Germinal center (tissue), 1 donor: ENCODE measurements around the gene PLA2G1B.

Source experiments
- DNase-seq: peaks from one replicate; pipeline ENCODE4 v3.0.0; 2012; ENCODE audit warnings: mixed read lengths, low spot score

Gene PLA2G1B

GRCh38 chr12:120324841-120325417 is 2.6 kb downstream of the PLA2G1B start:
- no peak for DNase-seq

DNA sequence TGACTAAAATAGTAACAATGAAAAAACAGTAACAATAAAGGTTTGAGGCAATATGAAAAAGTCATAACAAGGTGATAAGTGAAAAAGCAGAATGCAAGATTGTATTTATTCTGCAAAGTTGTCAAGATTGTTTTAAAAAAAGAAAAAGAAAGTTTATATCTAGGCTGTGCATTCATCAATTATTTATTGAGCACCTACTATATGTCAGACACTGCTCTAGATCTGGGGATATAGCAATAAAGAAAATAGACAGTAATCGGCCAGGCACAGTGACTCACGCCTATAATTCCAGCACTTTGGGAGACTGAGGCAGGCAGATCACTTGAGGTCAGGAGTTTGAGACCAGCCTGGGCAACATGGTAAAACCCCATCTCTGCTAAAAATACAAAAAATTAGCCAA is 3.8 kb downstream of the PLA2G1B start:
- no peak for DNase-seq

DNA sequence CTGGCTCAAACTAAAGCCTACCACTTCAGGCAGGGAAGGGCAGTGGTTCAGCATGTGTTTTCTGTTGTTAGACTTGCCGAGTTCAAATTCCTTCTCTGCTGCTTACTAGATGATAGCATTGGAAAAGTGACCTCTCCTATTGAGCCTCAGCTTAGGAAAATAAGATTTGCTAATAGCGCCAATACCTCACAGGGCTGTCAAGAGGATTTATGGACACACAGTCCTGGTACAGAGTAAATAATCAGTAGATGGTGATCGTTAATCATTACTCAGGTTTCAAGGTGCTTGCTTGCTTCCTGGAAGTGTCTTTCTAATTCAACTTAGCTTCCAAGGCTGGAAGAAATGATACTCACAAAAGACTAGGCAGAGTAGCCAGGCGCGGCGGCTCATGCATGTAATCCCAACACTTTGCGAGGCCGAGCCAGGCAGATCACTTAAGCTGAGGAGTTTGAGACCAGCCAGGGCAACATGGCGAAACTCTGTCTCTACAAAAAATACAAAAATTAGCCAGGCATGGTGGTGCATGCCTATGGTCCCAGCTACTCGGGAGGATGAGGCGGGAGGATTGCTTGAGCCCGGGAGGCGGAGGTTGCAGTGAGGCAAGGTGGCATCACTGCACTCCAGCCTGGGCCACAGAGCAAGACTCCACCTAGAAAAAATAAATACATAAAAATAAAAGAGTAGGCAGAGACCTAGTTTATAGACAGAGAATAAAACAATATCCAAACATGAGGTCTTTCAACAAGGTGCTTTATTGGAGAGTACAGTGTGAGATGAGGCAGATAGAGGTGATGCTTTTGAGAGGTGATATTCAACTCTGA is 6.0 kb downstream of the PLA2G1B start:
- DNase-seq: no peak

- peak; percentile 99 for DNase-seq
Observed at GRCh38 chr12:120317224-120318105, 10.1 kb downstream of the PLA2G1B start.

DNA sequence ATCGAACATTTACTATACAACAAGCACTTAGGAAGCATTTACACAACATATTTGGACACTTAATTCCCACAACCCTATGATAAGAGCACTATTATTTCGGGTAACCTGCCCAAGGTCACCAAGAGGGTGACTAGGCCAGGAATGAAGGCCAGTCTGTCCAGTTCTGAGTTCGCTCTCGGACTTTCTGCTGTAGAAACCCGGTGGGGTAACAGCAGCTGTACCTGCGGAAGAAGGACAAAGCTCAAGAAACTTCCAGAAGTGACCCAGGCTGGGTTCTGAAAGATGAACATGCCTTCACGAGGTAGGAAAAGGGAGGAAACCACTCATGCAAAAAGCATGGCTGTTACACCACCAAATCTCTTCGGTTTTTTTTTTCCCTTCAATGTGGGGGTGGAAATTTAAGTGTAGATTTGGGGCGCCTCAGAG is 10.8 kb downstream of the PLA2G1B start:
- no peak for DNase-seq

DNA sequence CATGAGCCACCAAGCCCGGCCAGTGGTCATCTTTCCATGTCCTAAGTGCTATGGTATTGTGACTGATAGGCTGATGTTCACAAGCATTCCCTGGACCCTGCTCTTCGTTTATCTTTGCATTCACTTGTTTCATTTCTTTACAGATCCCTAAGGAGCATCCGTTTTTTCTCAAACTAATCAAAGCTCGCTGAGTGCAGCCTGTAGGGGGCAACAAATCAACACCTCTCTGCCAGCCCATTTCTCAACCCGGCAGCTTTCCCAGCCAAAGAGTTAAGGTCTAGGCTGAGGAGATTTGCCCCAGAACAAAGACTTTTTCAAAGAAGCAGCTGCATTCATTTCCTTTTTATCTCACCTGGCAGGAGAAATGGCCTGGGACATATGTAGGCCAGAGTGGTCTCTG is 13.4 kb downstream of the PLA2G1B start:
- no peak for DNase-seq

GRCh38 chr12:120301962-120302815 is 25.4 kb downstream of the PLA2G1B start, which contains the start of gene SIRT4:
Gene SIRT4 (plus strand): TSS chr12:120302321. CDS start chr12:120303562, 1,241 bp downstream.
- peak; percentile 93 for DNase-seq

DNA sequence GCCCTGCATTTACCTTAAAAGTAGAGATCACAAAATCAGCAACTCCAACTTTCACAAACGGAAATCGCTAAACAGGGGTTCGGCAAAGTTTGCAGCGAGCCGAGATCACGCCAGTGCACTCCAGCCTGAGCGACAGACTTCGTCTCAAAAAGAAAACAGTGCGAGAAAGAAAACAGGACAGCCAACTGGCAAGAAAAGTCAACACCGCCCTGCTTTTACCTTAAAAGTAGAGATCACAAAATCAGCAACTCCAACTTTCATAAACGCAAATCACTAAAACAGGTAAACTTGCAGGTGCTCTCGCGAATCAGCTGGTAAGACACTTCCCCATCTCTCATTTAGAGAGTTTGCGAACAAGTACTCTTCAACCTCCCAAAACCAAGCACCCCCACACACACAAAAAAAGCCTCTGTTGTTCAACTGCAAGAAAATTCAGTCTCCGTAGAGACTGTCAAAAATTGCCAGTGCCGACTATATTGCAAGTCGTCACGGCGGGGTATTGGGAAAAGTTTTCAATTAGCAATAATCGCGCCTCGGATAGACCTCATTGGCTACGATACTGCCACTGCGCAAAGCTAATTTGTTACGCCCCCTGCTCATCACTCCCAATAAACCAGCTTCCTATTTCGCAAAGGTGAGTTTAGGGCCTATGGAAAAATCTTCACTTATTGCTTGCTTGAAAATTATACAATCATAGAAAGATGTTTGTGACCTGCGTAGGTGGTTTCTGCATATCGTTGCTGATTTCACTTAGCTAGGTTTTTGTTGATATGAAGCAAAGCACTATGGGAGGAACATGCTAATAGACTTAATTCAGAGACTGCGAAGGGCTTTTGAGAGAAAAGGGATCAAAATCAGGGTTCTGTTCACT is 34.7 kb downstream of the PLA2G1B start, which contains the start of gene RNU4-1:
RNU4-1 (minus strand) TSS at position 577 of the 871 bp plus-strand sequence.
- DNase-seq: peak; percentile 61

- DNase-seq: no peak
Observed at GRCh38 chr12:120292411-120292660, 35.2 kb downstream of the PLA2G1B start.

DNA sequence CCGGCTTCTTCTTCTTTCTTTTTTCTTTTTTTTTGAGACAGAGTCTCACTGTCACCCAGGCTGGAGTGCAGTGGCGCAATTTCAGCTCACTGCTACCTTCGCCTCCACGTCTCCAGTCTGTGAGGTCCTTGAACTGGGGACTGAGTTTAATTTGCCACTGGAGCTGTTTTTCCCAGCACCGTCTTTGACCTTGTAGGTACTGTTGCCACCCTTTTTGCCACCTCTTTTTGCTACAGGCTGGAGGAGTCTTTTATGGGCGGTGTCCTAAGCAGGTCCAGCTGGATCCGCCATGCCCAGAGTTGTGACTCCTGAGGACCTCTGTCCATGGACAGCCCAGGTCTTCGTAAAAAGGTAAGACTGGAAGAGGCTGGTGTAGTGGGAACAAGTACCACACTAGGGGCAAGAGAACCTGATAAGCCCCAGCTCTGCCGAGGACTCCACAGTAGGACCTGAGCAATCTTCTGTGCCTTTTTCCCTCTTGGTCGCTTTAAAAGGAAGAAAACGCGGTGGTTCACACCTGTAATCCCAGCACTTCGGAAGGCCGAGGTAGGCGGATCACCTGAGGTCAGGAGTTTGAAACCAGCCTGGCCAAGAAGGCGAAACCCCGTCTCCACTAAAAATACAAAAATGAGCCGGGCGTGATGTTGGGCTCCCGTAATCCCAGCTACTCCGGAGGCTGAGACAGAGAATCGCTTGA is 36.8 kb downstream of the PLA2G1B start:
- DNase-seq: no peak

DNA sequence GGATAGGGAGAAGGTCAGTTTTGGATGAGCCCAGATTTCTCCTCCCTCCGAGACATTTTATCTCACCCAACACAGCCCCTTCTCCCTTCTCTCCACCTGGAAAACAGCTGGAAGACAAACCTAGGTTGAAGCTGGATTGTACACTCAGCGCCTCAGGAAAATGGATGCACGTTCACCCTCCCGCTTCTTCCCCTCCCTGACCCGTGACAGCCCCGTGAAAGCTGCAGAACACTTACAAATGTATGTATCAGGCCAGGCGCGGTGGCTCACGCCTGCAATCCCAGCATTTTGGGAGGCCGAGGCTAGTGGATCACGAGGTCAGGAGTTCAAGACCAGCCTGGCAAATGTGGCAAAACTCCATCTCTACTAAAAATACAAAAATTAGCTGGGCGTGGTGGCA is 40.1 kb downstream of the PLA2G1B start:
- DNase-seq: no peak

- DNase-seq: no peak
Observed at GRCh38 chr12:120286768-120287490, 40.6 kb downstream of the PLA2G1B start.

DNA sequence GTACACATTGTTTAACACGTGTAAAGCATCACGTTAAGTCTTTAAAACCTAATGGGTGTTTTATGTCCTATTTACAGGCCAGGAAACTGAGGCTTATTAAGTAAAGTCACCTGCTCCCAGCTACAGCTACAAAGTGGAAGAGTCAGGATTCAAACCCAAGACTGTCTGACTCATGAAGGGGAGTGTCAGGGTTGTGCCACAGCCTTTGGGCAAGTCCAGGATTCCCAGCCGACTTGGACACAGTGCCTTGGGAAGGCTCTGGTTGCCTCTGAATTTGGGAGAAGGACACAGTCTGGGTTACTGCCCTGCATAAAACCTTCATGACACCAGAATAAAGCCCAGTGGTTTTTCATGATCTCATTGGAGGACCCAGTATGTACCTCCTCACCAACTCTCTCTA is 43.2 kb downstream of the PLA2G1B start:
- DNase-seq: no peak

GRCh38 chr12:120283318-120283717 is 44.3 kb downstream of the PLA2G1B start:
- DNase-seq: no peak

- no peak for DNase-seq
Observed at GRCh38 chr12:120278137-120279069, 49.2 kb downstream of the PLA2G1B start.

DNA sequence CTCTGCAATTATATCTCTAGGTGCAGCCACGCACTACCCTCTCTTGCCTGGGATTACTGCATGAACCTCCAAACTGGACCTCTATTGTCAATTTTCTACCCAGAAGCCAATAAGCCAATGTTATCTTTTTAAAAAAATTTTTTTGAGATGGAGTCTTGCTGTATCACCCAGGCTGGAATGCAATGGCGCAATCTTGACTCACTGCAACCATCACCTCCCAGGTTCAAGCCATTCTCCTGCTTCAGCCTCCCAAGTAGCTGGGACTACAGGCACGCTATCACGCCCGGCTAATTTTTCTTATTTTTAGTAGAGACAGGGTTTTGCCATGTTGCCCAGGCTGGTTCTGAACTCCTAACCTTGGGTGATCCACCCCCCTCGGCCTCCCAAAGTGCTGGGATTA is 50.8 kb downstream of the PLA2G1B start:
- DNase-seq: no peak
